AG04450 (cell line): Measurements from ENCODE around the gene VPS72. TPM values are rescaled to one million over a fixed set of nuclear protein-coding genes. Genes with fewer than 3 reads are reported as not detected.

Experiments used
- CTCF ChIA-PET: fragments of 300-600, 350-600 bp; formaldehyde crosslinking; extraction: SDS; loops from one replicate; lab custom pipeline; 2022; ENCODE audit warnings: antibody characterized with exemption, inconsistent platforms; lab: Charles Lee
- POLR2A ChIA-PET: fragments of 350-600 bp; formaldehyde crosslinking; extraction: SDS; loops from one replicate; lab custom pipeline; 2021; ENCODE audit warnings: antibody characterized with exemption, inconsistent platforms; lab: Yijun Ruan, JAX
- DNase-seq: peaks from one replicate; pipeline ENCODE4 v3.0.0-alpha.2; 2011; ENCODE audit warnings: low read depth, low spot score
- H3K27ac ChIP-seq: one replicate; pipeline ENCODE4 v1.5.1; 2012; ENCODE audit warnings: low read depth, low read length, control low read depth
- H3K27me3 ChIP-seq: one replicate; pipeline ENCODE4 v1.6.0; 2012; ENCODE audit warnings: low read length; ENCODE audit not compliant: control insufficient read depth, insufficient read depth
- H3K4me3 ChIP-seq: 2 replicates; pipeline ENCODE4 v1.5.1; 2011; ENCODE audit warnings: mild to moderate bottlenecking, low read depth, low read length, control low read depth
- H3K9me3 ChIP-seq: 2 replicates; pipeline ENCODE4 v1.5.1; 2012; ENCODE audit warnings: low read length; ENCODE audit not compliant: control insufficient read depth, insufficient read depth
- CTCF ChIP-seq: IDR thresholded peaks from 2 replicates; pipeline ENCODE4 v1.5.1; 2011; ENCODE audit warnings: low read depth, low read length, control low read depth, inconsistent platforms
- polyA plus RNA-seq: library from polyadenylated mRNA; depleted of rRNA; stranded (reverse); fragments of >200 nt; gene quantifications from 2 replicates; pipeline ENCODE4 v1.2.3, GENCODE V29; 2011

VPS72 gene
- polyA plus RNA-seq, 1 experiment: 75.1 TPM

- no peak overlapping the region for H3K27ac ChIP-seq
- ChIA-PET POLR2A (no interaction called here), CTCF (interaction anchor here (1.7 kb wide), 1 partner anchor 9 kb away, joined by 6 read pairs; the partner anchor contains the start of gene TMOD4)
- H3K9me3 ChIP-seq: no peaks in the 10 kb centered on the region
- no peaks in the 10 kb centered on the region for H3K27me3 ChIP-seq
- TF ChIP-seq CTCF: no peak
- no peak for DNase-seq
- H3K4me3 ChIP-seq: no peak overlapping the region
Measured at GRCh38 chr1:151184211-151184610, 5.8 kb downstream of the VPS72 start.

- CTCF ChIA-PET: interaction anchor here (0.6 to 2.7 kb wide), 11 partner anchors 9 to 183 kb away, joined by 3 to 19 read pairs (median 6); partner anchors contain the start of genes LYSMD1, SCNM1 and VPS72
- Histone ChIP-seq H3K9me3 (no peaks in the 10 kb centered on the region), H3K27me3 (no peaks in the 10 kb centered on the region), H3K4me3 (no peak overlapping the region), H3K27ac (no peak overlapping the region)
- POLR2A ChIA-PET: interaction anchor here (0.7 kb wide), 1 partner anchor 76 kb away, joined by 3 read pairs; no protein-coding TSS in a partner anchor
- DNase-seq: no peak
- no peak for TF ChIP-seq CTCF
Measured at GRCh38 chr1:151176514-151177045, 13.4 kb downstream of the VPS72 start.

GRCh38 chr1:151175863-151176262 is 14.1 kb downstream of the VPS72 start, which contains the start of gene TMOD4:
TMOD4 (minus strand) TSS chr1:151175981; CDS start chr1:151174875, 1,106 bp downstream.
- Histone ChIP-seq H3K9me3 (no peaks in the 10 kb centered on the region), H3K4me3 (no peak within 1 kb of the TSS), H3K27me3 (no peaks in the 10 kb centered on the region), H3K27ac (peak within 1 kb of the TSS; percentile 39)
- CTCF ChIA-PET: interaction anchor here (0.6 to 2.4 kb wide), 12 partner anchors 8 to 182 kb away, joined by 3 to 19 read pairs (median 5); partner anchors contain the start of gene VPS72
- no peak for DNase-seq
- POLR2A ChIA-PET: interaction anchor here (0.7 kb wide), 2 partner anchors 14 to 76 kb away, joined by 3 to 4 read pairs; partner anchors contain the start of gene VPS72
- TF ChIP-seq CTCF: peak; percentile 75

GRCh38 chr1:151175041-151175741 is 14.8 kb downstream of the VPS72 start:
- Histone ChIP-seq H3K4me3 (no peak overlapping the region), H3K27ac (peak overlapping the region; percentile 39), H3K9me3 (no peaks in the 10 kb centered on the region), H3K27me3 (no peaks in the 10 kb centered on the region)
- POLR2A ChIA-PET: interaction anchor here (0.7 kb wide), 1 partner anchor 15 kb away, joined by 4 read pairs; the partner anchor contains the start of gene VPS72
- no peak for TF ChIP-seq CTCF
- CTCF ChIA-PET: interaction anchor here (0.7 to 2.4 kb wide), 12 partner anchors 8 to 77 kb away, joined by 3 to 19 read pairs (median 5); partner anchors contain the start of gene VPS72
- DNase-seq: no peak
